ENCODE results near the gene CDRT4.

GRCh38 chr17:15503731-15504130 is 36.3 kb upstream of the CDRT4 start:
- TF ChIP-seq, protein P1, sequence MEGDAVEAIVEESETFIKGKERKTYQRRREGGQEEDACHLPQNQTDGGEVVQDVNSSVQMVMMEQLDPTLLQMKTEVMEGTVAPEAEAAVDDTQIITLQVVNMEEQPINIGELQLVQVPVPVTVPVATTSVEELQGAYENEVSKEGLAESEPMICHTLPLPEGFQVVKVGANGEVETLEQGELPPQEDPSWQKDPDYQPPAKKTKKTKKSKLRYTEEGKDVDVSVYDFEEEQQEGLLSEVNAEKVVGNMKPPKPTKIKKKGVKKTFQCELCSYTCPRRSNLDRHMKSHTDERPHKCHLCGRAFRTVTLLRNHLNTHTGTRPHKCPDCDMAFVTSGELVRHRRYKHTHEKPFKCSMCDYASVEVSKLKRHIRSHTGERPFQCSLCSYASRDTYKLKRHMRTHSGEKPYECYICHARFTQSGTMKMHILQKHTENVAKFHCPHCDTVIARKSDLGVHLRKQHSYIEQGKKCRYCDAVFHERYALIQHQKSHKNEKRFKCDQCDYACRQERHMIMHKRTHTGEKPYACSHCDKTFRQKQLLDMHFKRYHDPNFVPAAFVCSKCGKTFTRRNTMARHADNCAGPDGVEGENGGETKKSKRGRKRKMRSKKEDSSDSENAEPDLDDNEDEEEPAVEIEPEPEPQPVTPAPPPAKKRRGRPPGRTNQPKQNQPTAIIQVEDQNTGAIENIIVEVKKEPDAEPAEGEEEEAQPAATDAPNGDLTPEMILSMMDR (IDR thresholded peaks at IDR 0.05; ENCODE audit: low read depth, low read length) = no peak
- TF ChIP-seq EZH2phosphoT487 (IDR thresholded peaks at IDR 0.05; ENCODE audit: low read depth) = no peak
